ENCODE results near the gene RTN1. TPM values are rescaled to one million over a fixed set of nuclear protein-coding genes. Genes with fewer than 3 reads are reported as not detected.
"Not testable (repeated sequence)": the region's sequence is repeated elsewhere in the genome, so short reads cannot be mapped to it uniquely, and the experiment has no call there.

Gene RTN1
- total RNA-seq, 2 donors from 2014 or later: 12.5 to 13.1 TPM

DNA sequence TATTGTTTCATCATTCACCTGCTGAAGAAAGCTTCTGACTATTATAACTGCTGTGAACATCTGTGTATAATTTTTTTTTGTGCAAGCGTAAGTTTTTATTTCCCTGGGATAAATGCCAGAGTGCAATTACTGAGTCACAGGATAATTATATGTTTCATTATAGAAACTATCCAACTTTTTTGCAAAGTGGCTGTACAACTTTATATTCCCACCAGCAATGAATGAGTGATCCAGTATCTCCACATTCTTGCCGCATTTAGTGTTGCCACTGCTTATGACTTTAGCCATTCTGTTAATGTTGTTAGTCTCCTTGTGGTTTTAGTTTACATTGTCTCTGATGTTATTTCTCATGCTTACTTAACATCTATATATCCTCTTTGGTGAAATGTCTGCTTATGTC, 205.8 kb downstream of the RTN1 start:
- no peak for DNase-seq (ENCODE audit: low spot score)
- intact Hi-C loops (cut with DNase I): loop anchor here in 1 of 2 donors (2.0 kb wide), 1 partner anchor 30 kb away; no protein-coding TSS in a partner anchor

DNA sequence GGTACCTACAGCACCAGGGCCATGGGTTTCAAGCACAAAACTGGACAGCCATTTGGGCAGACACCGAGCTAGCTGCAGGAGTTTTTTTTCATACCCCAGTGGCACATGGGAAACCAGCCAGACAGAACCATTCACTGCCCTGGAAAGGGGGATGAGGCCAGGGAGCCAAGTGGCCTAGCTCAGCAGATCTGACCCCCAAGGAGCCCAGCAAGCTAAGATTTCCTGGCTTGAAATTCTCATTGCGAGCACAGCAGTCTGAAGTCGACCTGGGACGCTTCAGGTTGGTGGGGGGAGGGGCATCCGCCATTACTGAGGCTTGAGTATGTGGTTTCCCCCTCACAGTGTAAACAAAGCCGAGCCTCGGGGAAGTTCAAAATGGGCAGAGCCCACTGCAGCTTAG, 212.8 kb downstream of the RTN1 start:
- intact Hi-C loops (cut with DNase I): no loop called here
- DNase-seq (ENCODE audit: low spot score): no peak

DNA sequence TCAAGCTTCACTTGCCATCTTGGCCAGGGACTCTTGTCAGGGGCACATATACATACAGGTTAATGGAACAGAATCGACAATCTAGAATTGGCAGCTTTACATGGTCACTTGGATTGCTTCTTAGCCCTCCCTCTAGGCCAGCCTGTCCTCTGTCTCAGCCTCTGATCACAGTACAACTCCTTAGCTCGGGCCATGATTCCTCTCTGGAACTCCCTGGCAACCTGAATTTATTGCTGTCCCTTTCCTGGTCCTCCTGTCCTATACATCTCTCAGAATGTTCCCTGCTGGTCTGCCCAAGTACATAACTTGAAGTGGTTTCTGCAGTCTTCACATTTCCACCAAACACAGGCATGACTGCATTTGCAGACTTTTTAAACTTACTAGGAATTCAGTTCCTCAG, 214.1 kb downstream of the RTN1 start:
- no peak for DNase-seq (ENCODE audit: low spot score)
- intact Hi-C loops (cut with DNase I): no loop called here

DNA sequence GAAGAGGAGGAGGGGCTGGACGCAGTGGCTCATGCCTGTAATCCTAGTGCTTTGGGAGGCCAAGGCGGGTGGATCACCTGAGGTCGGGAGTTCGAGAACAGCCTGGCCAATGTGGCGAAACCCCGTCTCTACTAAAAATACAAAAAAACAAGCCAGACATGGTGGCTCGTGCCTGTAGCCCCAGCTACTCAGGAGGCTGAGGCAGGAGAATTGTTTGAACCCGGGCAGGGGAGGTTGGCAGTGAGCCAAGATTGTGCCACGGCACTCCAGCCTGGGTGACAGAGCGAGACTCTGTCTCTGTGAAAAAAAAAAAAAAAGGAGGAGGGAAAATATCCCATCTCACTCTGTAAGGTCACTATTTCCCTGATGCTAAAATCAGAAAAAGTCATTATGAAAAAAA, 216.4 kb downstream of the RTN1 start:
- DNase-seq (ENCODE audit: low spot score); intact Hi-C loops (cut with DNase I): not testable (repeated sequence)

GRCh38 chr14:59646832-59647231, 223.7 kb downstream of the RTN1 start:
- DNase-seq (ENCODE audit: low spot score); intact Hi-C loops (cut with DNase I): not testable (repeated sequence)

DNA sequence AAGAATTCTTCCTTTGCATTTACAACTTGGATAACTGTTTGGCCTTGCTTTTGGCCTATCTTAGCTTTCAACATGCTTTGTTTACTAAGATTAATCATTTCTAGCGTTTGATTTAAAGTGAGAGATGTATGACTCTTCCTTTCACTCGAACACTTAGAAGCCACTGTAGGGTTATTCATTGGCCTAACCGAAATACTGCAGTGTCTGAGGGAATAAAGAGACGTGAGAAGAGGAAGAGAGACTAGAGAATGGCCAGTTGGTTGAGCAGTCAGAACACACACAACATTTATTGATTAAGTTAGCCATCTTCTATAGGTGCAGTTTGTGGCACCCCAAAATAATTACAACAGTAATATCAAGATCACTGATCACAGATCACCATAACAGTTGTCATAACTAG, 231.7 kb downstream of the RTN1 start:
- no peak for DNase-seq (ENCODE audit: low spot score)

GRCh38 chr14:59634617-59635016, 236.0 kb downstream of the RTN1 start:
- intact Hi-C loops (cut with DNase I): loop anchor here in 1 of 2 donors (2.0 kb wide), 1 partner anchor 30 kb away; no protein-coding TSS in a partner anchor
- DNase-seq (ENCODE audit: low spot score): no peak

More for the DNA sequence above, 231.7 kb downstream of the RTN1 start:
- intact Hi-C loops (cut with DNase I): no loop called here

GRCh38 chr14:59633486-59633885, 237.1 kb downstream of the RTN1 start:
- intact Hi-C loops (cut with DNase I): no loop called here
- DNase-seq (ENCODE audit: low spot score): no peak

- no peak for DNase-seq (ENCODE audit: low spot score)
- intact Hi-C loops (cut with DNase I): no loop called here
These were observed 238.2 kb downstream of the RTN1 start for GRCh38 chr14:59632381-59632780.

- intact Hi-C loops (cut with DNase I): no loop called here
- no peak for DNase-seq (ENCODE audit: low spot score)
These were observed 239.3 kb downstream of the RTN1 start for GRCh38 chr14:59631237-59631636.

DNA sequence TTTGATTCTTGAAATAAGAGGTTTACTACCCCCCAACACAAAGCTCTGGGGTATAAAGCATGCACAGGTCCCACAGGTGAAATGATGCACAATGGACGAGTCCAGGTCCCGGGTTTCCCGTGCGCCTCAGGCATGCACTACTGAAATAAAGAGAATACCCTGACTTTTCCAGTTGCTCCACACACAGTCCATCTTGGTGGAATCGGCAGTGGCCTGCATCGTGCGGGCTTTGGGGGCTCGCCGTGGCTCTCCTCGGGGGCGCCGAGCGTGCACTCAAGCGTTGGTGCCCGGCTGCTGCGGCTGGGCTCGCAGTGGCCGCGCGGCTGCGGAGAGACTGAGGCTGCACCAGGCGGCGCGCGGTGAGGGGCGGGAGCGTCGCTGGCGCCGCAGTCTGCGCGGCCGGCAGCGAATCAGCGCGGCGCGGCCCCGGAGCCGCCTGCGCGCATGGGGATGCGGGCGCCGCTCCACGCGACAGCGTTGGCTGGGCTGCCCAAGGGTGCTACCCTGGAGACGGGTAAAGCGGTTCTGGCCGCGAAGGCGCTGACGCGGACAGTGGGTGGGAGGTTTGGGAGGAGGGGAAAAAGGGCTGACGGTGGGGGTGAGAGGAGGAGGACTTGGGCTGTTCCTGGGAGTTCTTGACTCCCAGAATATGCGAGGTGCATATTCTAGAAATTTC, 240.2 kb downstream of the RTN1 start:
- no peak for DNase-seq (ENCODE audit: low spot score)
- intact Hi-C loops (cut with DNase I): no loop called here

- intact Hi-C loops (cut with DNase I): no loop called here
- DNase-seq (ENCODE audit: low spot score): no peak
These were observed 240.9 kb downstream of the RTN1 start for GRCh38 chr14:59629444-59630287.

- intact Hi-C loops (cut with DNase I): no loop called here
These were observed 243.5 kb downstream of the RTN1 start for GRCh38 chr14:59627011-59627520.

DNA sequence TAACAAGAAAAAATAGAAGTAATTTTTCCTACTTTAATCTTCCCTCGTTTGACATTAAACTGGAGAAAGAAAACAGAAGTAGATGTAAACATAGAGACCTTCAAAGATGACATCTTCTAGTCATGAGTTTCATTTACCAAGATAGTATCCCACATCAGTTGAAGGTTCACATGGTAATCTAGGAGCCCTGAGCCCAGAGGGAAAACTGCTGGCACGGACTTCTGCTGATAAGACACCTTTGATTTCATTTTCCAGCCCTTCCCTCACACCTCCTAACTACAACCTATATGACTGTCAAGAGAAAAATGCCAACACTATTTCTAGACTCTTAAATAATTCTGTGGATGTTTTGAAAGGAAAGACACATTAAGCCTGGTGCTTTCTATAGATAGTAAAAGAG, 247.9 kb downstream of the RTN1 start:
- no peak for DNase-seq (ENCODE audit: low spot score)
- intact Hi-C loops (cut with DNase I): no loop called here

More at GRCh38 chr14:59627011-59627520, 243.5 kb downstream of the RTN1 start:
- no peak for DNase-seq (ENCODE audit: low spot score)

- intact Hi-C loops (cut with DNase I): no loop called here
- no peak for DNase-seq (ENCODE audit: low spot score)
These were observed 251.5 kb downstream of the RTN1 start for GRCh38 chr14:59619061-59619460.

GRCh38 chr14:59601056-59601455, 269.5 kb downstream of the RTN1 start:
- intact Hi-C loops (cut with DNase I): no loop called here

GRCh38 chr14:59600211-59600945, 270.2 kb downstream of the RTN1 start:
- intact Hi-C loops (cut with DNase I): no loop called here
- no peak for DNase-seq (ENCODE audit: low spot score)

More at GRCh38 chr14:59601056-59601455, 269.5 kb downstream of the RTN1 start:
- no peak for DNase-seq (ENCODE audit: low spot score)

DNA sequence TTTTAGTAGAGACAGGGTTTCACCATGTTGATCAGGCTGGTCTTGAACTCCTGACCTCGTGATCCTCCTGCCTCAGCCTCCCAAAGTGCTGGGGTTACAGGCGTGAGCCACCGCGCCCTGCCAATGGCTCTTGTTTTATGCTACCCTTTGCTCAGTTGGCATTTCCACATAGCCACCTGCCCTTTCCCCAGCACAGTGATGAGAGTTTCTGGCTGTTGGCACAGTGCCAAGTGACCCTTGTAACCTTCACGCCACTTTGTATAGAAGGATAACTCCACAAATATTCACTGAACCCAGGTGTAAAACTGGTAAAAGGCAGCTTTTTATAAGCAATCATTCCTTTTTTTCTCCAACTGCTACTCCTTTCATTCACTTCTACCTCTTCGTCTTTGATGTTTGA, 275.5 kb downstream of the RTN1 start:
- intact Hi-C loops (cut with DNase I): no loop called here
- no peak for DNase-seq (ENCODE audit: low spot score)

DNA sequence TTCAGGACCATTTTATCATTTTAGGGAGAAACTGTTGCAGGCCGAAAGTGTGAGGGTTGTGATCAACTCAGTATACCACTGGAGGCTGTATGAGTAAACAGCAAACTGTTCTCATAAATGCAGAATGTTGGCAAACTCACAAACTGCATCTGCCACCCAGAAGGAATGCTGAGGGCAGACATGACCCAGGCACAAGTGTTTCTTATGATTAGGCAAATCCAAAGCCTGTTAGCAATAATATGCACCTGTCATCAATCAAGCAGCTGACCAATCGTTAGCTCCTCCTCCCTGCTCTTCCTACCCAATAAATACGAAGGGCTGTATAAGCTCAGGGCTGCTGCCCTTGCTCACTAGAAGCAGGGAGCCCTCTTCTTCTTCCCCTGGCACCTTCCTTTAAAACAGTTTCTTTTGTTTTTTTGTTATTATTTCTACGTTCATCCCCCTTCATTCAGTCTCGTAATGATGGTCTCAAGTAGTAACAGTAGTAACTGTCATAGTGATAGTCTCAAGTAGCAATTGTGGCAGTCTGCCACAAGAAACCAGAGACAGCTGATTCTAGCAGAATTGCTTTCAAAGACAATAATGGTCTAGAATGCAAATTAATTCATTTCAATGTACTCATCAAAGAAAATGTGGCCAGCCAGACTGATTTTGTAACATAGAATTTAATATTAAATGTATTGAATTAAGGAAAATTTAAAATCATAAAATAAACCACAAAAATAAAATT, 278.8 kb downstream of the RTN1 start:
- DNase-seq (ENCODE audit: low spot score): no peak
- intact Hi-C loops (cut with DNase I): no loop called here

All from posterior vena cava (tissue), 2 donors.